HCT116 (cell line): Measurements from ENCODE around the gene INTS6. TPM values are rescaled to one million over a fixed set of nuclear protein-coding genes. Genes with fewer than 3 reads are reported as not detected.

Experiments used
- ATAC-seq: fragments of 200-7000 bp; cut with Tn5 transposase; 2 replicates; pipeline ENCODE4 v1.9.1; 2020; ENCODE audit warnings: mild to moderate bottlenecking, moderate library complexity
- BruUV-seq: library from RNA; stranded (reverse); fragments of 400-500 nt; replicated peaks from 2 replicates; lab custom pipeline; 2021; lab: Mats Ljungman, UMichigan
- CTCF ChIA-PET: fragments of 300-600 bp; sonication (Branson Sonifier 250); formaldehyde crosslinking; loops from one replicate; lab custom pipeline; 2021; ENCODE audit warnings: antibody characterized with exemption; lab: Charles Lee
- POLR2A ChIA-PET: fragments of 300-600, 350-600 bp; sonication (Branson Sonifier 250); formaldehyde crosslinking; loops from one replicate; lab custom pipeline; 2021; ENCODE audit warnings: antibody characterized with exemption; lab: Charles Lee
- RAD21 ChIA-PET, 2 experiments: fragments of 300-600 bp; sonication (Branson Sonifier 250); formaldehyde crosslinking; loops; one replicate each; lab custom pipeline; 2023; ENCODE audit warnings: low total read pairs in 2 of 2; ENCODE audit not compliant: uncharacterized antibody in 2 of 2, unreplicated experiment in 2 of 2, low non-redundant PET in 1 of 2; lab: Charles Lee
- DNase-seq: peaks from one replicate; pipeline ENCODE4 v3.0.0-alpha.2; 2010; ENCODE audit warnings: low read depth, low spot score
- H2AFZ ChIP-seq: fragments of 200-600 bp; shearing (Covaris generic), sonication (generic); 2 replicates; pipeline ENCODE4 v1.6.1; 2017; ENCODE audit warnings: low read depth, mixed run types, mixed read lengths, antibody characterized with exemption, low read length; ENCODE audit not compliant: poor library complexity, severe bottlenecking
- H3K27ac ChIP-seq: 2 replicates; pipeline ENCODE4 v1.5.1; 2012; ENCODE audit warnings: low read depth, low read length
- H3K27me3 ChIP-seq: fragments of 200-600 bp; sonication (generic); 2 replicates; pipeline ENCODE4 v1.6.1; 2016; ENCODE audit warnings: mixed run types, low read length, mixed read lengths; ENCODE audit not compliant: insufficient read depth
- H3K36me3 ChIP-seq, 2 experiments: fragments of 200-500 bp in 1 of 2; fragments of 200-600 bp in 1 of 2; sonication (Bioruptor generic) in 1 of 2; sonication (generic) in 1 of 2; 2 replicates each; pipeline versions ENCODE4 v1.5.1 to v1.6.1; 2014 to 2016; ENCODE audit warnings: low read length in 2 of 2, inconsistent platforms in 1 of 2, mixed read lengths in 1 of 2, mixed run types in 1 of 2; ENCODE audit not compliant: insufficient read depth in 2 of 2, control insufficient read depth in 1 of 2
- H3K4me1 ChIP-seq, 2 experiments: fragments of 200-600 bp in 1 of 2; sonication (generic) in 1 of 2; 2 replicates each; pipeline versions ENCODE4 v1.5.1 to v1.6.1; 2012 to 2017; ENCODE audit warnings: low read length in 2 of 2, inconsistent platforms in 1 of 2, mild to moderate bottlenecking in 1 of 2, mixed read lengths in 1 of 2, mixed run types in 1 of 2, moderate library complexity in 1 of 2; ENCODE audit not compliant: insufficient read depth in 2 of 2, control insufficient read depth in 1 of 2
- H3K4me2 ChIP-seq: fragments of 200-600 bp; sonication (generic); 2 replicates; pipeline ENCODE4 v1.6.1; 2017; ENCODE audit warnings: mixed run types, low read length, mixed read lengths
- H3K4me3 ChIP-seq, 2 experiments: fragments of 200-600 bp in 1 of 2; sonication (generic) in 1 of 2; replicated peaks in 1 of 2; 2 replicates each; pipeline ENCODE4 v1.5.1; 2011 to 2016; ENCODE audit warnings: low read length in 2 of 2, control low read depth in 1 of 2, low read depth in 1 of 2, mild to moderate bottlenecking in 1 of 2, mixed read lengths in 1 of 2, mixed run types in 1 of 2
- H3K79me2 ChIP-seq: fragments of 200-600 bp; sonication (generic); 2 replicates; pipeline ENCODE4 v1.6.1; 2017; ENCODE audit warnings: mild to moderate bottlenecking, mixed run types, low read length, moderate library complexity, mixed read lengths; ENCODE audit not compliant: insufficient read depth
- H3K9ac ChIP-seq: fragments of 200-600 bp; sonication (generic); 2 replicates; pipeline ENCODE4 v1.6.1; 2016; ENCODE audit warnings: low read length, mixed read lengths
- H3K9me2 ChIP-seq: fragments of 200-600 bp; sonication (generic), shearing (Covaris generic); 2 replicates; pipeline ENCODE4 v1.6.1; 2017; ENCODE audit warnings: mixed run types, mild to moderate bottlenecking, moderate library complexity; ENCODE audit not compliant: insufficient read depth
- H3K9me3 ChIP-seq, 2 experiments: fragments of 200-500 bp in 1 of 2; fragments of 200-600 bp in 1 of 2; sonication (Bioruptor generic) in 1 of 2; sonication (generic) in 1 of 2; 2 replicates each; pipeline ENCODE4 v1.6.1; 2014 to 2017; ENCODE audit warnings: low read length in 2 of 2, mixed read lengths in 2 of 2, inconsistent platforms in 1 of 2, low read depth in 1 of 2, mild to moderate bottlenecking in 1 of 2, mixed run types in 1 of 2, moderate library complexity in 1 of 2; ENCODE audit not compliant: control insufficient read depth in 1 of 2, insufficient read depth in 1 of 2
- H4K20me1 ChIP-seq: fragments of 200-600 bp; sonication (generic), shearing (Covaris generic); 2 replicates; pipeline ENCODE4 v1.6.1; 2017; ENCODE audit warnings: mixed run types, mild to moderate bottlenecking, moderate library complexity; ENCODE audit not compliant: insufficient read depth
- CEBPB ChIP-seq: IDR thresholded peaks from 2 replicates; pipeline ENCODE4 v1.6.1; 2012; ENCODE audit warnings: low read depth
- CTCF ChIP-seq, 3 experiments: fragments of 200-600 bp in 1 of 3; sonication (generic) in 1 of 3; IDR thresholded peaks in 2 of 3; conservative IDR thresholded peaks in 1 of 3; 2 replicates each; pipeline ENCODE4 v1.5.1; 2012 to 2017; ENCODE audit warnings: low read depth in 2 of 3, low read length in 2 of 3, antibody characterized with exemption in 1 of 3, borderline replicate concordance in 1 of 3, control low read depth in 1 of 3, mild to moderate bottlenecking in 1 of 3, mixed read lengths in 1 of 3, mixed run types in 1 of 3, moderate library complexity in 1 of 3; ENCODE audit not compliant: insufficient read depth in 1 of 3
- EGR1 ChIP-seq: IDR thresholded peaks from 2 replicates; pipeline ENCODE4 v1.6.1; 2012; ENCODE audit warnings: low read depth
- EZH2 ChIP-seq: fragments of 200-600 bp; sonication (generic); IDR thresholded peaks from 2 replicates; pipeline ENCODE4 v1.6.1; 2017; ENCODE audit warnings: antibody characterized with exemption, mixed run types
- JUND ChIP-seq: IDR thresholded peaks from 2 replicates; pipeline ENCODE4 v1.6.1; 2012
- MAX ChIP-seq: IDR thresholded peaks from 2 replicates; pipeline ENCODE4 v1.6.1; 2012
- POLR2A ChIP-seq: IDR thresholded peaks from 2 replicates; pipeline ENCODE4 v1.7.0; 2011; ENCODE audit warnings: borderline replicate concordance; ENCODE audit not compliant: insufficient read depth, insufficient read length; ENCODE audit errors: extremely low read depth
- POLR2AphosphoS5 ChIP-seq: IDR thresholded peaks from 2 replicates; pipeline ENCODE4 v1.6.1; 2011; ENCODE audit warnings: mild to moderate bottlenecking, low read depth, low read length, moderate library complexity
- REST ChIP-seq: IDR thresholded peaks from 2 replicates; pipeline ENCODE4 v1.6.1; 2012; ENCODE audit warnings: low read depth
- SP1 ChIP-seq: IDR thresholded peaks from 2 replicates; pipeline ENCODE4 v1.6.1; 2012; ENCODE audit warnings: low read depth
- SRF ChIP-seq: IDR thresholded peaks from 2 replicates; pipeline ENCODE4 v1.6.1; 2012; ENCODE audit warnings: low read depth
- TCF7L2 ChIP-seq: IDR thresholded peaks from 2 replicates; pipeline ENCODE4 v1.7.0; 2011; ENCODE audit warnings: borderline replicate concordance, inconsistent platforms; ENCODE audit not compliant: insufficient read depth, insufficient read length; ENCODE audit errors: extremely low read depth
- YY1 ChIP-seq: IDR thresholded peaks from 2 replicates; pipeline ENCODE4 v1.6.1; 2011; ENCODE audit warnings: low read length, low read depth, moderate library complexity, mild to moderate bottlenecking; ENCODE audit not compliant: insufficient replicate concordance; ENCODE audit errors: extremely low read depth
- ZFX ChIP-seq: fragments of 450-650 bp; IDR thresholded peaks from 2 replicates; pipeline ENCODE4 v1.6.1; 2017
- ZNF274 ChIP-seq: fragments of 200-500 bp; sonication (Bioruptor generic); IDR thresholded peaks from 2 replicates; pipeline ENCODE4 v1.6.1; 2014; ENCODE audit warnings: mild to moderate bottlenecking, low read depth, low read length, inconsistent platforms
- intact Hi-C: fragments of 100-400 bp; cut with micrococcal nuclease; formaldehyde crosslinking; loops from 2 replicates; pipeline ENCODE4 v1.10.0; 2022
- total RNA-seq: library from RNA; stranded (reverse); gene quantifications from one replicate; pipeline ENCODE4 v1.2.1, GENCODE V29; 2021; ENCODE audit not compliant: unreplicated experiment

Gene INTS6
- total RNA-seq, 1 experiment from 2014 or later = 44.7 TPM

- Histone ChIP-seq H3K9me2 (no peaks in the 10 kb centered on the region), H3K9me3 (no peaks in the 10 kb centered on the region), H3K27me3 (no peaks in the 10 kb centered on the region), H3K79me2 (no peaks in the 10 kb centered on the region), H3K4me1 (no peaks in the 10 kb centered on the region), H2AFZ (no peak overlapping the region), H3K4me3 (no peak overlapping the region), H3K9ac (no peak overlapping the region), H3K36me3 (no peaks in the 10 kb centered on the region), H4K20me1 (no peaks in the 10 kb centered on the region), H3K27ac (no peak overlapping the region), H3K4me2 (no peak overlapping the region)
- ChIA-PET RAD21 (no interaction called here), POLR2A (no interaction called here), CTCF (no interaction called here)
- ATAC-seq (no peak), DNase-seq (no peak)
- no peak for TF ChIP-seq SP1
- TF ChIP-seq JUND = no peak
- no peak for TF ChIP-seq CEBPB
- TF ChIP-seq SRF = no peak
- no peak for TF ChIP-seq REST
- no peak for TF ChIP-seq MAX
- TF ChIP-seq EZH2 = no peak
- TF ChIP-seq CTCF (IDR thresholded peaks at IDR 0.05 in 2 of 3, conservative IDR thresholded peaks at IDR 0.05 in 1 of 3; ENCODE audit: borderline replicate concordance in 1 of 3, insufficient read depth in 1 of 3, low read depth in 2 of 3, low read length in 2 of 3) = no peak
- no peak for TF ChIP-seq ZFX
- TF ChIP-seq EGR1 = no peak
- no peak for TF ChIP-seq TCF7L2
- no peak for TF ChIP-seq ZNF274
- TF ChIP-seq POLR2A = no peak
- no peak for TF ChIP-seq YY1
- TF ChIP-seq POLR2AphosphoS5 = no peak
- intact Hi-C loops = no loop called here
- BruUV-seq = no TSS peak
These were observed 123.2 kb downstream of the INTS6 start for GRCh38 chr13:51329606-51330005.
